OCI-M1 (cell line): ENCODE data around the gene TEX48.
A peak's percentile ranks its signal among the peaks of the same experiment; 100 is the strongest.

ENCODE experiments used
- DNase-seq: peaks from one replicate; lab custom pipeline; 2025; lab: John Stamatoyannopoulos, UW

The TEX48 gene

GRCh38 chr9:114666851-114667250, 15.1 kb downstream of the TEX48 start:
- no peak for DNase-seq

GRCh38 chr9:114666401-114666800, 15.6 kb downstream of the TEX48 start:
- no peak for DNase-seq

DNA sequence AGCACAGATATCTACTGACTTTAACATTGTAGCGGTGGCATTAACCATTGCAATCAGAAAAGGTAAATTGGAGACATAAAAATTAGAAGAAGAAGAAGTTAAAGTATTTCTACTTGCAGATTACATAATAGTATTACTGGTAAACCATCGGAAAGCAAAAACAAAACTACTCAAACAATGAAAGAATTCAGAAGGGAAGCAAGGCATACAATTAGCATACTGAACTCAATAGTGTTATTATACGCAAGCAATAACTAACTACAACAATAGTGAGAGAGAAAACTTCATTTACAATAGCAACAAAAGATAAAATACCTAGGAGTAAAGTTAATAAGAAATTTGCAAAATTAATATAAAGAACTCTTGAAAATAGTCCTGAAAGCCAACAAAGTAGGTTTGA, 17.8 kb downstream of the TEX48 start:
- DNase-seq = no peak

- peak; percentile 65 for DNase-seq
These were observed 19.7 kb downstream of the TEX48 start for GRCh38 chr9:114662081-114662989.

GRCh38 chr9:114657705-114658104, 24.3 kb downstream of the TEX48 start, which contains the start of gene TEX53:
TEX53 (minus strand) TSS chr9:114657805; CDS start chr9:114657774, 31 bp downstream.
- no peak for DNase-seq

- no peak for DNase-seq
These were observed 25.7 kb downstream of the TEX48 start for GRCh38 chr9:114656301-114656700.

- DNase-seq = no peak
These were observed 26.3 kb downstream of the TEX48 start for GRCh38 chr9:114655689-114656088.

GRCh38 chr9:114653556-114654159, 28.3 kb downstream of the TEX48 start:
- DNase-seq = peak; percentile 86

DNA sequence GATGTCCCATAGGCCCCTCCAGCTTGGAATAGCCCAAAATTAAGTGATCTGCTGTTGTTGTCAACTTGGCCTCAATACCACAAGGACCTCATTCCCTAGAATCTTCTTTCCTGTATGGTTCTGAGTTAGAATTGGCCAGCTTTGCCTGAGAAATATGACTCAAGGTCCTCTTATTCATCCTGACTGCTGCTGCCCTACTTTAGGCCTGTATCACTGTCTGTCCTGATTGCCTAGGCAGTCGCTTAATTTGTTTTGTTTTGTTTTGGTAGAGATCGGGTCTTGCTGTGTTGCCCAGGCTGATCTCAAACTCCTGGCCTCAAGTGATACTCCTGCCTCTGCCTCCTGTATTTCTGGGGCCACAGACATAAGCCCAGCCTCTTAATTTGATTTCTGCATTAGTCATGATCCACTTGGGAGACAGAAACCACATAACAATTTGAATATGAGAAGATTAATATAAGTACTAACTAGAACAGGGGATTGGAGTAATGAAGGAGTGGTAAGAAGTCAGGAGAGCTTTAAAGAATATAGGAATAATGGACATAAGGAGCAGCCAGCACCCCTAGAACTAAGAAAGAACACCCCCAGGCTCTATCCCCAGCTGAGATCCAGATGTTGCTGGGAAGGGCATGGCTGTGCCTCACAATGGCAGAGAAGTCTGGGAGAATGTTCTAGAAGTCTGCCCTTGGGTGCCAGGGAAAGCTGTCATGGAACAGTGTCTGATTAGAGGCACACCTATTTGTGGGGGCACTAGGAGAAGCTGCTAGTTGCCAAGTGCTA, 29.0 kb downstream of the TEX48 start:
- DNase-seq = no peak

DNA sequence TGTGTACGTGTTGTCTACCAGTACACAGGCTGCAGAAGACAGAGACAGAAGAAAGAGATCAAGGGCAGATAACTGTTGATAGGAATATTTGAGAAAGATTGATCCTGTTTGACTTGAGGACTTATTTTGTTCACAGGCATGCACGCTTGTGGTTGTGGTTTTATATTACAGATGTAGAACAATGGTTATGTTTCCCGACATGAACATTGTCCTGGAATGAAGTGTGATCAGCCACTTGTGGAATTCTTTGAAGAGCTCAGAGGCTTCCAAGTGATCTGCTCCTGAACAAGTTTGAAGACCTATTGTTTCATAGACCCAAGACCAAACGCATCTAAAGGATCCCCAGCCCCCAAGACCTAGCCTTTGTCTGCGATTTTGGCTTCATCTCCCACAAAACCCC, 38.1 kb downstream of the TEX48 start:
- no peak for DNase-seq

DNA sequence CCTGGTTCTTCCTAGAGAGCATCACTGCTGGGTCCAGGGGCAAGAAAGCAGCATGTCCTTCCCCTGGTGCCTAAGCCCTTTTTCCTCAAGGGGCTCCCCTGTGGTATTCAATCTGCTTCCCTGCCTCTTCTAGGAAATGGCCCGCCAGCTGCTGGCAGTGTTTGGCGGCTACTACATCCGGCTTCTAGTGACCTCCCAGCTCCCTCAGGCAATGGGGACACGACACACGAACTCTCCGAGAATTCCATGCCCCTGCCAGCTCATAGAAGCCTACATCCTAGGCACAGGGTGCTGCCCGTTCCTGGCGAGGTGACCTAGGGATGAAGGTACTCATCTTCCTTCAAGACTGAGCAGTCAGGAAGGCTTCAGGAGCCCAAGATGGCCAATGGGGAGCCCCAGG, 39.0 kb downstream of the TEX48 start:
- no peak for DNase-seq

- peak; percentile 18 for DNase-seq
These were observed 40.0 kb downstream of the TEX48 start for GRCh38 chr9:114641967-114642366.

DNA sequence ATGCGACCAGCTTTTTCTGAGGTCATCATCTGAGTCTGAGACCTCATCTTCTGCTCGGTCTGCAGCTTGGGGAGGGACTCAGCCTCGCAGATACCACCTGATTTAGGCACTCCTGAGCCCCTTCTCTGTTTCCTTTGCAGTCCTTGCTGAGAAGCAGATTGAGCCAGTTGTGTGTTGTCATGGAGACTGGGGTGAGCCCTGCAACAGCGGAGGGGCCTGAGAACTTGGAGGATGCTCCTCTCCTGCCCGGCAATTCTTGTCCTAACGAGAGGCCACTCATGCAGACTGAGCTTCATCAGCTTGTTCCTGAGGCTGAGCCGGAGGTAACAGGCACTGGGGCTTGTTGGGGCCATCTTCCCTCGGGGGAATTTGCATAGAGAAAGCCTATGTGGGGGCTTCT, 43.6 kb downstream of the TEX48 start:
- no peak for DNase-seq

DNA sequence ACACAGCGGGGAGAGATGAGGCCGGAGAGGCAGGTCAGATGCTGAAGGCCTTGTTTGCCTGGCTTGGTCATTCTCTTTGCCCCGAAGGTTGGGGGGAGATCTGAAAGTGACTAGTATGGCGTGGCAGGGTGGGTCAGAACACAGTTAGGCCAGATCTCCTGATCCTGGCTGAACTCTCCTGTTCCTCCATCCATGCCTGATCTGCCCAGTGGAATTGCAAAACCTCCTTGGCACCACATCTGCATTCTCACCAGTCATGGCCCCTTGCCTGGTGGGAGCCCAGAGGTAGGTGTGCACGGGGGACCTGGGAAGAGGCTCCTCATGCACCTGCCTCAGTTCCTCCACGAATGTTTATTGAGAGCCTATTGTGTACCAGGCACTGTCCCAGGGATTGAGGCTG, 47.6 kb downstream of the TEX48 start:
- no peak for DNase-seq

- DNase-seq = no peak
These were observed 48.4 kb downstream of the TEX48 start for GRCh38 chr9:114633438-114634089.

DNA sequence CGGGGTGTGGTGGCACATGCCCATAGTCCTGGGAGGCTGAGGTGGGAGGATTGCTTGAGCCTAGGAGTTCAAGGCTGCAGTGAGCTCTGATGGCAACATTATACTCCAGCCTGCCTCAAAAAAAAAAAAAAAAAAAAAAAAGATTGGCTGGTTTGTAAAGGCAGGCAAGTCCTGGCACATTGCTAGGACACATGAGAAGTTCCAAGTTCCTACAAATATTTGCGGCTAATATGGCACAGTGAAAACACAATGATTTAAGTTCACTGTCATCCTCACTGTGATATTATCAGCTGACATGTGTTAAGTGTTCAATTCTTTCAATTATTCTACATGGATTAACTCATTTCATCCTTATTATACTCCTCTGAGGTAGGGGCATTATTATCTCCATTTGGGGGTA, 50.8 kb downstream of the TEX48 start:
- DNase-seq = no peak

GRCh38 chr9:114629563-114630090, 52.4 kb downstream of the TEX48 start:
- DNase-seq = no peak

GRCh38 chr9:114627553-114627952, 54.4 kb downstream of the TEX48 start:
- no peak for DNase-seq

DNA sequence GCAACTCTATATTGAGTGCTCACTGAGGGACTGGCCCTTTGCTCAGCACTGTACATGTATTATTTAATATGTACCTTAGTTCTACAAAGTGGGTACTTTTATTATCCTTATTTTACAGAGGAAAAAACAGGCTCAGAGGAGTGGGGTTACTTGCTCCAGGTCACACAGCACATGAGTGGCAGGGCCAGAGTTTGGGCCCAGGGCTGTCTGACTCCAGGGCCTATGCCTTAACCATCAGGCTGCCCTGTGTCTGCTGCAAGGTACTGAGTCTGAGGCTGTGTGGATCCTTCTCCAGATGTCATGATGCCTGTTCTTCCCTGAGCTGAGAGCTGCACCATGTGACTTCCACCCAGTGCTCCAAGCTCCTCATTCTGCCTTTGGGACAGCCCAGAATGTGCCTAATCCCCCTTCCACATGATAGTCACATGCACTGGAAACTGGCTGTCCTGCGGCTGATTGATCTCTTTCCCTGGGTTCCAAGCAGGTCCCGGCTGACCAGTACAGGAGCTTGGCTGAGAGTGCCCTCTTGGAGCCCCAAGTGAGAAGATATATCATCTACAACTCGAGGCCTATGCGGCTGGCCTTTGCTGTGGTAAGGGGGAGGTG, 55.5 kb downstream of the TEX48 start:
- DNase-seq = no peak

DNA sequence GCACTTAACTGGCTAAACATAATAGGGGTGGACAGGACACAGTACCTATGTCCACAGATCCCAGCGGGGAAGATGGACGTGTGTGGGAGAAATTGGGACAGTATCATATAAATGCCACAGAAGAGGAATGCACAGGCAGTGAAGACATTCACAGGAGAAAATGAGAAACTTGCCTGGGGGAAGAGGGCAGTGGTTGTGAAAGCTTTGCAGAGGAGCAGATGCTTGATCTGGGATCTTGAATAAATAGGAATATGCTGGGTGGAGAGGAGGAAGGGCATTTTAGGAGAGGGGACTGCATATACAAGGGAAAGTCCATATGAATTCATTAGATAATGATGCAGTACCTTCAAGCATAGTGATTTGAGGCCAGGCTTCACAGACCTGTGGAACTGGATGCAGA, 57.3 kb downstream of the TEX48 start:
- DNase-seq = no peak

DNA sequence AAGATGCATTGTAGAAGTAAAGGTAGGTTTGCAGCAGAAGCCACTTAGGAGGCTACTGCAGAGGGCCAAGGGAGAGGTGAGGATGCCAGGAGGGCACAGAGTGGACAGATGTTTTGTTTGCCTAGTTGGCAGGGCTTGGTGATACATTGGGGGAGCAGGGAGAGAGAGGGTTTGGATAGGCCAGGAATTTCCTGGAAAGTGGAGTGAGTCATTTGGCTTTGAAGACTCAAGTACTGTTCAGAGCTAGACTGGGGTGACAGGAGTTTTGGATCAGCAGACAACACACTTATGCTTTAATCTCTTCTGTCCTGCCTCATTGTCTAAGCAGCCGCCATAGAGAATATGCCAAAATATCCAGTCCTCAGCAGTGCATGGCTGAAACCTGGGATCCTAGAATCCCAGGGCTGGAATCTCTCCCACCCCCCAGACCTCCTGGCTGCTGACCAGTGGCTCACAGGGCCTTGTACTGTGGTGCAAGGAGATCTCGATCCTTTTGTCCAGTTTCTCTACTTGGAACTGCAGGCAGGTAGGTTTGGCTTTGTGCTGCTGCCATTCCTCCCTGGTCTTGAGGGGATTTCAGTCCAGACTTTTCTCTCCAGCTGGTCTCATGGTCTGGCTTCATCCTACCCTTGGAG, 59.9 kb downstream of the TEX48 start:
- DNase-seq = no peak
